Left lung (tissue), 10 donors: ENCODE measurements around the gene TMEM63A. TPM values are rescaled to one million over a fixed set of nuclear protein-coding genes. Genes with fewer than 3 reads are reported as not detected.
"Not testable (repeated sequence)": the region's sequence is repeated elsewhere in the genome, so short reads cannot be mapped to it uniquely, and the experiment has no call there.

Experiments
- ATAC-seq: fragments of 200-7000 bp; cut with Tn5 transposase; one replicate; pipeline ENCODE4 v1.9.1; 2020; ENCODE audit warnings: moderate library complexity
- DNase-seq, 4 donors: peaks; one replicate each; pipeline ENCODE4 v3.0.0-alpha.2; 2013 to 2020
- H3K27ac ChIP-seq, 2 donors: fragments of 200-600 bp; sonication (generic) in 1 of 2; one replicate each; pipeline versions ENCODE4 v1.5.0 to v1.8.0; 2020 to 2021
- H3K27me3 ChIP-seq, 2 donors: fragments of 200-600 bp; sonication (generic) in 1 of 2; one replicate each; pipeline versions ENCODE4 v1.5.0 to v1.8.0; 2020 to 2021
- H3K36me3 ChIP-seq, 2 donors: fragments of 200-600 bp; sonication (generic) in 1 of 2; one replicate each; pipeline versions ENCODE4 v1.5.0 to v1.8.0; 2020 to 2021
- H3K4me1 ChIP-seq, 2 donors: fragments of 200-600 bp; one replicate each; pipeline ENCODE4 v1.8.0; 2021
- H3K4me3 ChIP-seq, 2 donors: fragments of 200-600 bp; sonication (generic) in 1 of 2; one replicate each; pipeline versions ENCODE4 v1.5.0 to v1.8.0; 2020 to 2021; ENCODE audit warnings: mild to moderate bottlenecking in 1 of 2
- H3K9me3 ChIP-seq, 2 donors: fragments of 200-600 bp; sonication (generic) in 1 of 2; one replicate each; pipeline versions ENCODE4 v1.5.0 to v1.8.0; 2020 to 2021
- intact Hi-C, 2 donors: fragments of 100-400 bp; cut with DNase I; formaldehyde crosslinking; loops; one replicate each; pipeline versions ENCODE4 v1.11.2 to v1.14.2; 2022
- microRNA-seq, 2 donors: library from miRNA; unstranded; fragments of <30 nt; microRNA quantifications; one replicate each; pipeline ENCODE4, GENCODE V29; 2019
- polyA plus RNA-seq, 6 donors: library from polyadenylated mRNA; unstranded; fragments of 120-200 nt; gene quantifications; one replicate each; pipeline ENCODE4 v1.2.1, GENCODE V29; 2013; ENCODE audit not compliant: insufficient read length in 6 of 6
- total RNA-seq, 2 donors: library from RNA; stranded (reverse); fragmentation: NEBNext Ultra II Directional; extraction: Animal tissue kit (Norgen Biotek cat#: 25700); gene quantifications; one replicate each; pipeline ENCODE4 v1.2.1, GENCODE V29; 2021
- TF ChIP-seq, protein P1 (sequence below), 2 donors: fragments of 200-600 bp; sonication (generic) in 1 of 2; IDR thresholded peaks; one replicate each; pipeline versions ENCODE4 v1.5.0 to v1.8.0; 2021; ENCODE audit warnings: antibody characterized with exemption in 2 of 2
- donor health status: DM: no; HTN: yes; CAD: no.
- donor health status: DM: no; HTN: no; CAD: no.

Gene TMEM63A
- total and polyA plus RNA-seq, 8 donors = 77.4 to 167 (median 123) TPM

DNA sequence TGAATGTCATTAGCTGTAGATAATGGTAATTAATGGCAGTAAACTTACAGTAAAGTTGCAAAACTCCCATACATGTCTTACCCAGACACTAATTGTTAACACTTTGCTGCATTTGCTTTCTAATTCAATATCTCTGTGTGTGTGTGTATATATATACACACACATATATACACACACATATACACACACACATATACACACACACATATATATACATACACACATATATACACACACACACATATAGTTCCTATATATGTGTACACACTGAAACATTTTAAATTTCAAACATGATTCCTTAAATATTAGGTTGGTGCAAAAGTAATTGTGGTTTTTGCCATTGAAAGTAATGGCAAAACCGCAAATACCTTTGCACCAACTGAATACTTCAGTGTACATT is 75.9 kb downstream of the TMEM63A start:
- DNase-seq = no peak
- Histone ChIP-seq H3K4me1 (peaks cover 8 to 20% of the 10 kb centered on the region in 2 donors), H3K9me3 (no peaks in the 10 kb centered on the region), H3K27ac (no peak overlapping the region), H3K36me3 (no peaks in the 10 kb centered on the region), H3K4me3 (no peak overlapping the region), H3K27me3 (no peaks in the 10 kb centered on the region)
- intact Hi-C loops = no loop called here
- ATAC-seq = no peak
- TF ChIP-seq, protein P1, sequence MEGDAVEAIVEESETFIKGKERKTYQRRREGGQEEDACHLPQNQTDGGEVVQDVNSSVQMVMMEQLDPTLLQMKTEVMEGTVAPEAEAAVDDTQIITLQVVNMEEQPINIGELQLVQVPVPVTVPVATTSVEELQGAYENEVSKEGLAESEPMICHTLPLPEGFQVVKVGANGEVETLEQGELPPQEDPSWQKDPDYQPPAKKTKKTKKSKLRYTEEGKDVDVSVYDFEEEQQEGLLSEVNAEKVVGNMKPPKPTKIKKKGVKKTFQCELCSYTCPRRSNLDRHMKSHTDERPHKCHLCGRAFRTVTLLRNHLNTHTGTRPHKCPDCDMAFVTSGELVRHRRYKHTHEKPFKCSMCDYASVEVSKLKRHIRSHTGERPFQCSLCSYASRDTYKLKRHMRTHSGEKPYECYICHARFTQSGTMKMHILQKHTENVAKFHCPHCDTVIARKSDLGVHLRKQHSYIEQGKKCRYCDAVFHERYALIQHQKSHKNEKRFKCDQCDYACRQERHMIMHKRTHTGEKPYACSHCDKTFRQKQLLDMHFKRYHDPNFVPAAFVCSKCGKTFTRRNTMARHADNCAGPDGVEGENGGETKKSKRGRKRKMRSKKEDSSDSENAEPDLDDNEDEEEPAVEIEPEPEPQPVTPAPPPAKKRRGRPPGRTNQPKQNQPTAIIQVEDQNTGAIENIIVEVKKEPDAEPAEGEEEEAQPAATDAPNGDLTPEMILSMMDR (IDR thresholded peaks at IDR 0.05) = no peak

DNA sequence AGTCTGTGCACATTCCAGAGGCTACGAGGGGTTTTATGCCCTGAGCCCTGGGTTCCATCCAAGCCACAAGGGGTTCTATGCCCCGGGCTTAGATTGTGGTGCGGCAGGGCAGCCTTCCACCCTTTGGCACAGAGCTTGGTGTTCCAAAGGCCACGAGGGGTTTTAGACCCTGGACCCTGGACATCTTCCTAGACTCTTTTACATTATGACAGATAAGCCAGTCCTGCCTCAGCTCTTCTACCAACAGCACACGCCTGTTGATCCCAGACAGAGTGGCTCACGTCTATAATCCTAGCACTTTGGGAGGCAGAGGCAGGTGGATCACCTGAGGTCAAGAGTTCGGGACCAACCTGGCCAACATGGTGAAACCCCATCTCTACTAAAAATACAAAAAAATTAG is 81.0 kb downstream of the TMEM63A start:
- H3K4me3 ChIP-seq, H3K9me3 ChIP-seq, intact Hi-C loops, H3K36me3 ChIP-seq, H3K4me1 ChIP-seq, H3K27ac ChIP-seq, ATAC-seq, H3K27me3 ChIP-seq, DNase-seq: not testable (repeated sequence)

DNA sequence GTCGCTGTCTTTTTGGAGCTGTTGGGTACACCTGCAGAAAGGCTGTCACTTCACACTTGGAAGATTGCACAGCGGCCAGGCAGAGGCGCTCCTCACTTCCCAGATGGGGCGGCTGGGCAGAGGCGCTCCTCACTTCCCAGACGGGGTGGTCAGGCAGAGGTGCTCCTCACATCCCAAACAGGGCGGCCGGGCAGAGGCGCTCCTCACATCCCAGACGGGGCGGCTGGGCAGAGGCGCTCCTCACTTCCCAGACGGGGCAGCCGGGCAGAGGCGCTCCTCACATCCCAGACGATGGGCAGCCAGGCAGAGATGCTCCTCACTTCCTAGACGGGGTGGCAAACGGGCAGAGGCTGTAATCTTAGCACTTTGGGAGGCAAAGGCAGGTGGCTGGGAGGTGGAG is 86.1 kb downstream of the TMEM63A start:
- not testable (repeated sequence) for DNase-seq

More for the DNA sequence above, 86.1 kb downstream of the TMEM63A start:
- H3K4me3 ChIP-seq, H3K4me1 ChIP-seq, H3K27me3 ChIP-seq, H3K27ac ChIP-seq, ATAC-seq, intact Hi-C loops, H3K9me3 ChIP-seq: not testable (repeated sequence)
- H3K36me3 ChIP-seq = peaks cover 0 to 20% of the 10 kb centered on the region in 2 donors

Small RNAs within 50 kb of the gene (microRNA-seq; reads per million reads assigned to microRNA genes)
- 0.82 to 1.0 reads per million in 2 donors for gene MIR6741

Other genes starting within 250 kb of the TMEM63A start
- 100 to 1,000 TPM; 106 to 142 TPM for gene ENAH, start 229.3 kb downstream of the TMEM63A start, total RNA-seq
- 100 to 1,000 TPM; 198 to 255 (median 248) TPM for gene ENAH, start 229.3 kb downstream of the TMEM63A start, polyA plus RNA-seq
- 100 to 1,000 TPM; 195 to 204 TPM for gene SRP9, start 104.6 kb downstream of the TMEM63A start, total RNA-seq
- 100 to 1,000 TPM; 361 to 428 (median 397) TPM for gene SRP9, start 104.6 kb downstream of the TMEM63A start, polyA plus RNA-seq
- gene EPHX1, start 72.3 kb downstream of the TMEM63A start, total RNA-seq = 100 to 1,000 TPM; 116 to 305 TPM
- gene EPHX1, start 72.3 kb downstream of the TMEM63A start, polyA plus RNA-seq = 100 to 1,000 TPM; 109 to 129 (median 119) TPM
- gene LEFTY1, start 6.8 kb upstream of the TMEM63A start, total RNA-seq = under 1 TPM in 1 of 2 donors, not detected in 1; 0.61 TPM
- gene LEFTY1, start 6.8 kb upstream of the TMEM63A start, polyA plus RNA-seq = 1 to 10 TPM; 1.9 to 6.9 (median 3.9) TPM
- gene PYCR2, start 41.9 kb upstream of the TMEM63A start, total RNA-seq = 10 to 100 TPM; 52.7 to 59.8 TPM
- 10 to 100 TPM; 54.9 to 68.7 (median 57.1) TPM for gene PYCR2, start 41.9 kb upstream of the TMEM63A start, polyA plus RNA-seq
- under 1 TPM in 1 of 2 donors, not detected in 1; 0.17 TPM for gene LEFTY2, start 58.8 kb upstream of the TMEM63A start, total RNA-seq
- 1 to 10 TPM; 1.1 to 2.4 (median 1.6) TPM for gene LEFTY2, start 58.8 kb upstream of the TMEM63A start, polyA plus RNA-seq
- 10 to 100 TPM; 15.8 to 17.1 TPM for gene SDE2, start 117.0 kb upstream of the TMEM63A start, total RNA-seq
- 10 to 100 TPM; 19.3 to 22.6 (median 21.8) TPM for gene SDE2, start 117.0 kb upstream of the TMEM63A start, polyA plus RNA-seq
- 100 to 1,000 TPM; 444 to 608 TPM for gene H3-3A, start 180.3 kb upstream of the TMEM63A start, total RNA-seq
- gene H3-3A, start 180.3 kb upstream of the TMEM63A start, polyA plus RNA-seq = 1,000 to 10,000 TPM; 1,080 to 1,270 (median 1,202) TPM